Ishikawa (cell line): ENCODE measurements around the gene GRID1.

ENCODE experiments used
- CEBPB ChIP-seq: IDR thresholded peaks from 2 replicates; pipeline ENCODE4 v1.6.1; 2012
- EGR1 ChIP-seq: IDR thresholded peaks from 2 replicates; pipeline ENCODE4 v1.6.1; 2012
- EP300 ChIP-seq: IDR thresholded peaks from 2 replicates; pipeline ENCODE4 v1.6.1; 2012; ENCODE audit warnings: borderline replicate concordance
- FOXM1 ChIP-seq: IDR thresholded peaks from 2 replicates; pipeline ENCODE4 v1.6.1; 2012; ENCODE audit warnings: low read depth, borderline replicate concordance
- REST ChIP-seq: IDR thresholded peaks from 2 replicates; pipeline ENCODE4 v1.6.1; 2012; ENCODE audit warnings: low read depth, mild to moderate bottlenecking
- TAF1 ChIP-seq: IDR thresholded peaks from 2 replicates; pipeline ENCODE4 v1.6.1; 2012; ENCODE audit warnings: low read depth, mild to moderate bottlenecking
- TCF12 ChIP-seq: IDR thresholded peaks from 2 replicates; pipeline ENCODE4 v1.6.1; 2012; ENCODE audit warnings: low read depth
- TEAD4 ChIP-seq: IDR thresholded peaks from 2 replicates; pipeline ENCODE4 v1.6.1; 2012
- ZBTB7A ChIP-seq: IDR thresholded peaks from 2 replicates; pipeline ENCODE4 v1.6.1; 2012; ENCODE audit warnings: low read depth

DNA sequence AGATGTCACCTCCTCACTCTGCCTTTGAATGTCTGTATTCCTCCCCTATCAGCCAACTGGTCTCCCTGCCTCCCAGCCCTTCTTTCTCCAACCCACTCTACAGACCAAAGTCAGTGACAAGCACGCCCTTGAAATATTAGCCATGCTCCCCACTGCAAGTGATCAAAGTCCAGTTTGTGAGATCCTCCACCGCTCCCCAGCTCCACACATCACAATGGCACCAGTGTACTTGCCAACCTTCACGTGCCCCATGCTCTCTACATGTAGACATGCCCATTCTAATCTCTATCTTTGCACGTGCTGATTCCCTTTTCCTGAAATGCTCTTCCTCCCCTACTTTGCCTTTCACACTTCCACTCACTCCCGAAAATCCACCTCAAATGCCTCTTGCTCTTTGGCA is 150.9 kb downstream of the GRID1 start:
- TF ChIP-seq FOXM1 (no peak), CEBPB (no peak), EP300 (no peak), TCF12 (no peak), TAF1 (no peak), ZBTB7A (no peak), TEAD4 (no peak), REST (no peak), EGR1 (no peak)
